CD4-positive, alpha-beta T cell treated with Interleukin-1 beta for 1 hour (primary cell): ENCODE data around the gene TTC9C.
"Not testable (repeated sequence)": the region's sequence is repeated elsewhere in the genome, so short reads cannot be mapped to it uniquely, and the experiment has no call there.

Experiments
- DNase-seq, 2 donors: peaks; one replicate each; pipeline ENCODE4 v3.0.0-alpha.2; 2020 to 2022

TTC9C gene

GRCh38 chr11:62710001-62710345, 18.3 kb upstream of the TTC9C start:
- no peak for DNase-seq

- no peak for DNase-seq
Observed at GRCh38 chr11:62712276-62712812, 15.9 kb upstream of the TTC9C start.

- no peak for DNase-seq
Observed at GRCh38 chr11:62712861-62713260, 15.4 kb upstream of the TTC9C start.

- no peak for DNase-seq
Observed at GRCh38 chr11:62713343-62713742, 14.9 kb upstream of the TTC9C start.

GRCh38 chr11:62715150-62716130, 12.8 kb upstream of the TTC9C start:
- DNase-seq: no peak

GRCh38 chr11:62716206-62716605, 12.1 kb upstream of the TTC9C start:
- no peak for DNase-seq

GRCh38 chr11:62716816-62717215, 11.5 kb upstream of the TTC9C start:
- no peak for DNase-seq

- DNase-seq: no peak
Observed at GRCh38 chr11:62719302-62719978, 8.8 kb upstream of the TTC9C start.

GRCh38 chr11:62721994-62722393, 6.3 kb upstream of the TTC9C start:
- no peak for DNase-seq

GRCh38 chr11:62724171-62724570, 4.1 kb upstream of the TTC9C start:
- DNase-seq: no peak

- no peak for DNase-seq
Observed at GRCh38 chr11:62725646-62726045, 2.6 kb upstream of the TTC9C start.

- DNase-seq: no peak
Observed at GRCh38 chr11:62726156-62726914, 2.0 kb upstream of the TTC9C start.

- no peak for DNase-seq
Observed at GRCh38 chr11:62726915-62727164, 1.4 kb upstream of the TTC9C start.

GRCh38 chr11:62727165-62727871, 968 bp upstream of the TTC9C start, which contains the start of gene HNRNPUL2:
Gene HNRNPUL2, minus strand, starts transcription at chr11:62727457. Its CDS starts 301 bp downstream, at chr11:62727156.
- DNase-seq: peak; percentile 99

- peak; percentile 92 to 96 for DNase-seq
Observed at GRCh38 chr11:62727872-62728170, 465 bp upstream of the TTC9C start.

- not testable (repeated sequence) for DNase-seq
Observed at GRCh38 chr11:62730076-62730475, 1.8 kb downstream of the TTC9C start.

- DNase-seq: no peak
Observed at GRCh38 chr11:62732830-62733229, 4.5 kb downstream of the TTC9C start.

- DNase-seq: no peak
Observed at GRCh38 chr11:62737196-62737595, 8.9 kb downstream of the TTC9C start.

GRCh38 chr11:62747475-62748160, 19.3 kb downstream of the TTC9C start:
- DNase-seq: no peak

GRCh38 chr11:62749931-62750330, 21.6 kb downstream of the TTC9C start:
- DNase-seq: not testable (repeated sequence)

- no peak for DNase-seq
Observed at GRCh38 chr11:62752177-62752785, 24.0 kb downstream of the TTC9C start.
